ENCODE measurements around the gene THUMPD3. TPM values are rescaled to one million over a fixed set of nuclear protein-coding genes. Genes with fewer than 3 reads are reported as not detected.

The THUMPD3 gene
- total RNA-seq, 1 donor from 2014 or later, result 53.5 TPM

DNA sequence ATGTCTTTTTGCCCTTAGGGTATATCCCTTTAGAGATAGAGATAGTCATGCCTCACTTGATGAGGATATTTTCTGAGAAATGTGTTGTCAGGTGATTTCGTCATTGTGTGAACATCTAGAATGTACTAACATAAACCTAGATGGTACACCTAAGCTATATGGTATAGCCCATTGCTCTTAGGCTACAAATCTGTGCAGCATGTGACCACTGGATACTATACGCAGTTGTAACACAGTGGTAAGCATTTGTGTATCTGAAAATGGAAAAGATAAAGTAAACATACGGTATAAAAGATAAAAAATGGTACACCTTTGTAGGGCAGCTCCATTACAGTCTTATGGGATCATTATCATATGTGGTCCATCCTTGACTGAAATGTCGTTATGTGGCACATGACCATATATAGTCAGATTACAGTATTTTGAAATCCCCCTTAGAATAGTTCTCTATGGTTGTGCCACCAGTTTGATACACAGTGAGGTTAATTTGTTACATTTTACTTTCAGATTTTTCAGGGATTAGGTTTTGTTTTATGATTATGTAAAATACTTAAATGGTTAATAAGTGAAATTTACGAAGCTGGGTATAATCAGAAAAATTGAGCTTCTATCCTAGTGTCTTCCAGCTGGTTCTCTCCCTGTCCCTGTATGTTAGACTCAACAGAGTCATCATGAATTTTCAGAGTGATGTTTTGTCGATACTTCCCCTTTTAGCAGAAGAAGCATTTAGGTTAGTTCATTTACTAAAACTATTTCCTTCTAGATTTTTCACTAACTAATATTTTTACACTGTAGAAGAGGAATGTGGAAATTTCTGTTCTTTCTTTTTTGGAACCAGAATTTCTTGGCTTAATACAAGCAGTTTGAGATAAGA, 47.4 kb downstream of the THUMPD3 start:
- DNase-seq (ENCODE audit: low spot score), result no peak
- intact Hi-C loops (cut with DNase I), result no loop called here

DNA sequence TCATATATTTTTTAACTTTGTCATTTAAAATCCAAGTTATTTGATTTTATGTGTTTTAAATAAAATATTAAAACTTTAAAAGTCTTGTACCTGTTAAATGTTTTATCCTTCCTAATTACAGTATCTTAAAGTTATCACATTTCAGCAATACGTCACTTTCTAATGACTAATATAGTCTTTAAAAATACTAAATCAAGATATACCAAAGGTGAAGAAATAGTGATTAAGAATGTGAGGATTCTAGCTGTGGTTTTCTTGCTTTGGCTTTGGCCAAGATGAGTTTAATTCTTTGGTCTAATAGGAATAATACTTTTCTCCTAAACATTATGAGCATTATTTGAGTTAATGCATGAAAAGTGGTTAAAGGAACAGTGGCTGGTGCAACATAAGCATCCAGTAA, 48.4 kb downstream of the THUMPD3 start:
- intact Hi-C loops (cut with DNase I), result no loop called here
- DNase-seq (ENCODE audit: low spot score), result no peak

DNA sequence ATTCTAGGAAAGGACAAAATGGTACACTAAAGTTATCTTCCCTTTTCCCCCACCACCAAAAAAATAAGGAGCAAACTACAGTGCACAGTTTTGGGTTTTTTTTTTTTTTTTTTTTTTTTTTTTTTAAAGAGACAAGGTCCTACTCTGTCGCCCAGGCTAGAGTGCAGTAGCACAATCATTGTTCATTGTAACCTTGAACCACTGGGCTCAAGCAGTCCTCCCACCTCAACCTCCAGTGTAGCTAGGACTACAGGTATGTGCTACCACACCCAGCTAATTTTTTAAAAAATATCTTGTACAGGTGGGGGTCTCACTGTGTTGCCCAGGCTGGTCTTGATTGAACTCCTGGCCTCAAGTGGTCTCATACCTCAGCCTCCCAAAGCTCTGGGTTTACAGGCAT, 49.4 kb downstream of the THUMPD3 start:
- intact Hi-C loops (cut with DNase I), result no loop called here
- DNase-seq (ENCODE audit: low spot score), result no peak

DNA sequence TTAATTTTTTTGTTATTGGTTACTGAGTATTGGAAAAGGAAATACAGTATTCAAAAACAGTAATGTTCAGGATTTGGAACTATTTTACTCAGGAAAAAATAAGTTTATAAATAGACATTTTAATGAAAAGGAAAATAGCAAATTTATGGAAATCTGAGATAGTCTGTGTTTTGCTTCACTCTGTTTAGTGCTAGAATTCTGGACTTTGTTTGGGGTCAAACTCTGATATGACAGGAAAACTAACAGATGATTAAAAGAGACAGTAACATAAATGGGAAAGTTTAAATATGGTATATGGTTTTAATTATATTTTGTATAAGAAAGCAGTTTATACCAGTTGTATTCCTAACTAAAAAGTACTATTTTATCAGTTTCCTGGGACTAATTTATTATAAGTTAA, 52.0 kb downstream of the THUMPD3 start:
- DNase-seq (ENCODE audit: low spot score), result no peak
- intact Hi-C loops (cut with DNase I), result no loop called here

DNA sequence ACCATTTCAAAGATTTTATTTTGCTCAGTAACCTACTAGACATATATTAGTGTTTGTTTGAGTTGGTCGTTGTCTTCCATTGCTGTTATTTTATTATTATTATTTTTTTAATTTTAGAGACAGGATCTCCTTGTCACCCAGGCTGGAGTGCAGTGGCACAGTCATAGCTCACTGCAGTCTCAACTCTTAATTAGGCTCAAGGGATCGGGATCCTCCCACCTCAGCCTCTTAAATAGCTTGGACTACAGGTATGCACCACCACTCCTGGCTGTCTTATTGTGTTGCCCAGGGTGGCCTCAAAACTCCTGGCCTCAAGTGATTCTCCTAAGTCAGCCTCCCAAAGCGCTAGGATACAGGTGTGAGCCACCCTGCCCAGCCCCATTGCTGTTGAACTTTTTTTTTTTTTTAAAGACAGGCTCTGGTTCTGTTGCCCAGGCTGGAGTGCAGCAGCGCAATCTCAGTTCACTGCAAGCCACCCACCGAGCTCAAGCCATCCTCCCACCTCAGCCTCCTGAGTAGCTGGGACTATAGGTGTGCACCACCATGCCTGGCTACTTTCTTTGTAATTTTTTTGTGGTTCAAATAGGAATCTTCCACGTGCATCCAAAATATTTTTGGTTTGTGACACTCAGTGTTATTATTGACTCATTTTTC, 52.8 kb downstream of the THUMPD3 start:
- intact Hi-C loops (cut with DNase I), result no loop called here
- DNase-seq (ENCODE audit: low spot score), result no peak

DNA sequence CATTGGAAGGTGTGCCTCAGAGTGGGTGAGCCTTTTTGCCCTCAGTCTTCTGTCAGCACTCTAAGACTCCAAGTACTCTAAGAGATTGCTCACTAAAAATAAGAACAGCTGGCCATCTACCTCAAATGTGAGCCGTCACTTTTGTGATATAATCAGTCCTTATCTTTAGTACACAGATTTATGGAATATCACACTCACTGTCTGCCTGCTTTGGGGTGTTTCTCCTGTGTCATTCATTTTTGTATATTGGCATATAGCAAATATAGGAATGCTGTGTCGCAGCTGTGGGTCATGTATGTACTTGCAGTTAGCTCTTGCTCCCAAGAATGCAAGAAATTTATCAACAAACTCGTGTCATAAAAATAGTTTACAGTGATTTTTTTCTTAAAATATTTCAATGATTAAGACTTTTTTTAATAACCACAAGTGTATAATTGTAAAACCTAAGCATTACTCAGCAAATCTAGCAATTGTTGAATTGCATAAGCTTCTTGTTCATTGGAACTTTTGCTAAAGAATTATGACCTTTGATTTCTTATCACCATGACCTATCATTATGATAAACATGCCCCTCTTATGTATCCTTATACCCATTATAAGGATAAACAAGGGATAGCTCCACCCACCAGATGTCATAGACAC, 53.4 kb downstream of the THUMPD3 start:
- no peak for DNase-seq (ENCODE audit: low spot score)
- intact Hi-C loops (cut with DNase I), result no loop called here

DNA sequence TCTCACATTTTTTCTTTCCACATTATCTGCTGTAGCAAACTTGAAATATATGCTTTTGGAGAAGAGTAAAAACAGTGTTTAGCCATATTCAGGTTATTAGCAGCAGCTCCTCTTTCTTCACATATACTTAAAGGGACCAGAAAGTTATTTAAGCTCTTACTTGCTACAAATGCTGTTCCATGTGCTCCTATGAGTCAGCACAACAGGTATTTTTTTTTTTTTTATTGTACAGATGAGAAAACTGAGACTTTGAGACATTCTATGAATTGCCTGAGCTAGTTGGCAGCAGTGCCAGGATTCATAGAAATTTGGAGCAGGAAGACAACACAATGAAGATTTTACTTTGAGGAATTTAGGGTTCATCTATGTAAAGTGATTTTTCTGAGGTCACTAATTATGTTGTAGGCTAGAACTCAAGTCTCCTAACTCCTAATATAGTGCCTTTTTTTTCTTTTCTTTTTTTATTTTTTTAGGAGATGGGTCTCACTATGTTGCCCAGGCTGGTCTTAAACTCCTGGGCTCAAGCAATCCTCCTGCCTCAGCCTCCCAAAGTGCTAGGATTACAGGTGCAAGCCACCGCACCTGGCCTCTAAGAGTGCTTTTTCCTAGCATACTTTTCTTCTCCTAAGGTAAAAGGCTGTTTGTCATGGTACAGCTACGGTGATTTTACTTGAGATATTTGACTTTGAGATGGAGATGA, 58.1 kb downstream of the THUMPD3 start:
- intact Hi-C loops (cut with DNase I), result no loop called here
- no peak for DNase-seq (ENCODE audit: low spot score)

DNA sequence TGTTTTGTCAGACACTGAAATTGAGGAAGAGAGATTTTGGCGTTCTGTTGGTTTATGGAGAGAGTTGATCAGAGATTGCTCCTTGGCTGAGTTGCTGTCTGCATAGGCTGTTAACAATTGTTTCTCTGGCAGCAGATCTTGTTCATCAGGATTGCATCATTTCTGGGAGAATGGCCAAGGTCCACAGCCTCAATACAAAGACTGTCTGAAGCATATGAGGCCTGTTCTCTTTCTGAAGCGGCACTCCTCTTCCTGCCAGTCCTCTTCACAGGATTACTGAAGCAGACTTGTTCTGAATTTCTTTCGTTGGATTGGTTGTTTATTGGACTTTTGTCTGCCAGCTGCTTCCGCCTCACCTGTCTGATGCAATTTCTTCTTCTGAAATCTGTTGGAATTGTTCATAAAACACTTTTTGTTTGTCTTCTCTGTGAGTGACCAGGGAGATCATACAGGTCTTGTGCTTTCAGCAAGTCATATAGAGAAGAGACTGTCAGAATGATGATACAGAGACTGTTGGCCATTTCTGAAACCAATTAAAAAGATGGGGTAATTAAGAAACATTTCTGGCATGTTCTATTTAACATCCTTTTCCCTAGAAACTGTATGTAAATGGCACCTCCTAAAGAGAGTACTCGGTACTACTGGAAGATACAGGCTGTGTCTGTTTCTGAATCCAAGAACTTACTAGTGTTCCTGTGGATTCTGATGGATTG, 60.0 kb downstream of the THUMPD3 start:
- DNase-seq (ENCODE audit: low spot score), result no peak
- intact Hi-C loops (cut with DNase I), result loop anchor here (1.0 to 2.0 kb wide), 2 partner anchors 27 to 60 kb away; partner anchors contain the start of gene THUMPD3

DNA sequence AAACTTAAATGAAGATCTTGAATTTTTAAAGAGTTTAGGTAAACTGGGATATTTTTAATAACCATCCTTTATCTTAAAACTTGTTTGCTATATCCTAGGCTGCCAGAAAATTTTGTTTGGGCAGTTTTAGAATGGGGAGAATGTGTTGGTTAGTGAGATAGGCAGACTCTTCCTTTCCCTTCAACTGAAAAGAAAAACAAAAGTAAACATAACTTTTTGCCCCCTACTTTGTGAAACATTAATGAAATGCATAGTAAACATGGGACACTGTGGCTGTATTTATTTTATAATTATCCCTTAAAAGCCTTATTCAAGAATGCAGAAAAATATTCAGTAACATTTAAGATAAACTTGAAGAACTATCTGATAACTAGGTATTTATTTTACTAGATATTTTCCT, 65.6 kb downstream of the THUMPD3 start:
- intact Hi-C loops (cut with DNase I), result no loop called here
- no peak for DNase-seq (ENCODE audit: low spot score)

DNA sequence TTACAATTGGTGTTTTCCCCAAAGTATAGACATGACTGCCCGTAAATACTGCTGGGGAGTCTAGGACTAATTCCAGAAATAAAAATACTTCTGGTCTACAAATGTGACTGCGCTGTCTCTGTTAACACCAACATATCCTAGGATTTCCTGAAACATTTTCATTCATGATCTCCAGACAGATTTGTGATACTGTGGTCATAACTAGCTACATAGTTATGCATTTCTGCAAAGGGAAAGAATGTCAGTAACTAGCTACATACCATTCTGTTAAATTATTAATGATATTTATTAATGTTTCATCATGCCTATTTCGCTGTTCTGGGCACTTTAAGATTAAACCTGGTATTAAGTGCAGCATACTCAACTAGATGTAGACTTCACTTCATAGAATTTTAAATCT, 67.9 kb downstream of the THUMPD3 start:
- intact Hi-C loops (cut with DNase I), result no loop called here
- no peak for DNase-seq (ENCODE audit: low spot score)

DNA sequence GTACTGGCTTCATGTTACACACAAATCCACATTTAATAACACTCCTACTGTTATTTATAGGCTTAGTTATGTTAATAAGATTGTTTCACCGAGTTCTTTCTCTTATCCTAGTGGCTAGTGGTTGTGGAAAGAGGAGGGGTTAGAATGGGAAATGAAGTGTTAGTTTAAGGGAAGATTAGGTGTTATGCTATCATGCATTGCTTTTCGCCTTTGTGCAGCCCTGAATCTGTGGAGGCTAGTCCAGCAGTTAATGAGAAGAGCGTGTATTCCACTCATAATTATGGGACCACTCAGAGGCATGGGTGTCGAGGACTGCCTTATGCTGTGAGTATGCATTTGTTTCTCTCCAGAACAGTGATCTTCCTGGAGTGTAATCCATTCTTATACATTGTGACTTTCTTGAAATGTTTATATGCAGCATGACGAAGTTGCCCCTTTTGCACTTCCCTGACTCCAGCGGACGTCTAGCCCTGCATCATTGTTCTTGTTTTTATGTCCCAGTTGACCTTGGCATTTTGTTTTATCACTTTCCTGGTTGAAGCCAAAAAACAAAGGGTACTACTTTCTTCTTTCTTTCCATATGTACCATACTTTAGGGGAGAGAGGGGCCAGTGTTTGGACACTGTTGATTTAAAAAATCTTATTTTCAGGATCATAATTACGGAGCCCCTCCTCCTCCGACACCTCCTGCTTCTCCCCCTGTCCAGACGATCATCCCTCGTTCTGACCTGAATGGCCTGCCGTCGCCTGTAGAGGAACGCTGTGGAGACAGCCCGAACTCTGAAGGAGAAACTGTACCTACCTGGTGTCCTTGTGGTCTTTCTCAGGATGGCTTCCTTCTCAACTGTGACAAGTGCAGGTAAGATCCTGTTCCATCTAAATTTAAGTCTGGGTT, 71.0 kb downstream of the THUMPD3 start:
- intact Hi-C loops (cut with DNase I), result no loop called here
- no peak for DNase-seq (ENCODE audit: low spot score)

DNA sequence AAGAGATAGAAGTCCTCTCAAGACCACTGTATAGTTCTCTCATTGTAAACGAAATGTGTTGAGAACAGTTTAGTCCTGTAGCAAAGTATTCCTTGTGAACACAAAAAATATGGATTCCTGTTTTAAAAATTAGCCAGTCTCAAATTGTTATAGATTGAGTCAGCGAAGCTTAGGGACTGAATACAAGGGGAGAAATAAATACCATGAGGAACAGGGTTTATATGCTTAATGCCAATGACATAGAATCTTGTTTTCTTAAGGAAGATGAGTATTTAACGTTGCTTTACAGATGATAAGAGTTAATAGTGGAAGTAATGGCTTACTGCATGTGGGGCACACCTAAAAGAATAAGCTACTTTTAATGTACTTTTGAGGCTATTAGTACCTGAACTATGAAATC, 72.5 kb downstream of the THUMPD3 start:
- intact Hi-C loops (cut with DNase I), result no loop called here
- DNase-seq (ENCODE audit: low spot score), result no peak

Other genes with a start within 250 kb of the THUMPD3 start
- gene SRGAP3, start 113.4 kb upstream of the THUMPD3 start, total RNA-seq, result 10.1 TPM
- gene SETD5, start 34.6 kb downstream of the THUMPD3 start, total RNA-seq, result 65.9 TPM
- gene LHFPL4, start 190.8 kb downstream of the THUMPD3 start, total RNA-seq, result not detected

Data from cardiac septum (tissue), 1 donor.